Upper lobe of right lung (tissue), 1 donor: ENCODE data around the gene MPHOSPH9. TPM values are rescaled to one million over a fixed set of nuclear protein-coding genes. Genes with fewer than 3 reads are reported as not detected.

Experiments
- ATAC-seq: fragments of 200-7000 bp; cut with Tn5 transposase; one replicate; pipeline ENCODE4 v1.9.1; 2020; ENCODE audit warnings: mild to moderate bottlenecking, moderate library complexity
- DNase-seq: peaks from one replicate; pipeline ENCODE4 v3.0.0-alpha.2; 2020
- H3K27ac ChIP-seq: fragments of 200-600 bp; one replicate; pipeline ENCODE4 v1.8.0; 2022
- H3K27me3 ChIP-seq: fragments of 200-600 bp; one replicate; pipeline ENCODE4 v1.8.0; 2022; ENCODE audit warnings: mild to moderate bottlenecking
- H3K36me3 ChIP-seq: fragments of 200-600 bp; one replicate; pipeline ENCODE4 v1.8.0; 2022
- H3K4me1 ChIP-seq: fragments of 200-600 bp; one replicate; pipeline ENCODE4 v1.8.0; 2022
- H3K4me3 ChIP-seq: fragments of 200-600 bp; one replicate; pipeline ENCODE4 v1.8.0; 2022; ENCODE audit warnings: mild to moderate bottlenecking
- H3K9me3 ChIP-seq: fragments of 200-600 bp; one replicate; pipeline ENCODE4 v1.8.0; 2022
- CTCF ChIP-seq: fragments of 200-600 bp; IDR thresholded peaks from one replicate; pipeline ENCODE4 v1.8.0; 2022; ENCODE audit warnings: antibody characterized with exemption
- intact Hi-C: fragments of 100-400 bp; cut with DNase I; formaldehyde crosslinking; loops from one replicate; pipeline ENCODE4 v1.11.0; 2022
- total RNA-seq: library from RNA; stranded (reverse); fragmentation: NEBNext Ultra II Directional; extraction: Animal tissue kit (Norgen Biotek cat#: 25700); gene quantifications from one replicate; pipeline ENCODE4 v1.2.1, GENCODE V29; 2021
- donor health status: DM: no; HTN: yes; CAD: no; lungs with severe emphysema.

Gene MPHOSPH9
- total RNA-seq, 1 donor from 2014 or later, result 20.3 TPM

GRCh38 chr12:123131879-123132402 lies 101.0 kb downstream of the MPHOSPH9 start:
- Histone ChIP-seq H3K4me1 (peaks cover 15% of the 10 kb centered on the region), H3K4me3 (no peak overlapping the region), H3K9me3 (no peaks in the 10 kb centered on the region), H3K27ac (peak overlapping the region; percentile 12), H3K27me3 (no peaks in the 10 kb centered on the region), H3K36me3 (no peaks in the 10 kb centered on the region)
- TF ChIP-seq CTCF, result no peak
- ATAC-seq (peak; percentile 72), DNase-seq (no peak)
- intact Hi-C loops, result no loop called here

- DNase-seq (no peak), ATAC-seq (peak; percentile 13)
- H3K27ac ChIP-seq, result peak overlapping the region; percentile 12
These were observed 101.6 kb downstream of the MPHOSPH9 start for GRCh38 chr12:123131291-123131832.

GRCh38 chr12:123129621-123130020 lies 103.3 kb downstream of the MPHOSPH9 start:
- ATAC-seq (no peak), DNase-seq (no peak)
- no peak overlapping the region for H3K4me3 ChIP-seq
- H3K9me3 ChIP-seq, result no peaks in the 10 kb centered on the region
- no peak for TF ChIP-seq CTCF
- intact Hi-C loops, result no loop called here
- H3K27ac ChIP-seq, result no peak overlapping the region
- no peaks in the 10 kb centered on the region for H3K36me3 ChIP-seq
- no peaks in the 10 kb centered on the region for H3K27me3 ChIP-seq
- H3K4me1 ChIP-seq, result peaks cover 23% of the 10 kb centered on the region

More at GRCh38 chr12:123131291-123131832, 101.6 kb downstream of the MPHOSPH9 start:
- no peak overlapping the region for H3K4me3 ChIP-seq
- no peaks in the 10 kb centered on the region for H3K27me3 ChIP-seq
- intact Hi-C loops, result no loop called here
- H3K36me3 ChIP-seq, result no peaks in the 10 kb centered on the region
- H3K4me1 ChIP-seq, result peaks cover 20% of the 10 kb centered on the region
- H3K9me3 ChIP-seq, result no peaks in the 10 kb centered on the region
- TF ChIP-seq CTCF, result no peak

GRCh38 chr12:123127182-123127495 lies 105.8 kb downstream of the MPHOSPH9 start:
- ATAC-seq (no peak), DNase-seq (no peak)
- Histone ChIP-seq H3K27ac (no peak overlapping the region), H3K4me1 (peaks cover 21% of the 10 kb centered on the region), H3K9me3 (no peaks in the 10 kb centered on the region), H3K36me3 (no peaks in the 10 kb centered on the region), H3K27me3 (no peaks in the 10 kb centered on the region), H3K4me3 (no peak overlapping the region)
- intact Hi-C loops, result no loop called here
- no peak for TF ChIP-seq CTCF

GRCh38 chr12:123126294-123127181 lies 106.4 kb downstream of the MPHOSPH9 start:
- ATAC-seq, result peak; percentile 61

More at GRCh38 chr12:123126294-123127181, 106.4 kb downstream of the MPHOSPH9 start:
- intact Hi-C loops, result no loop called here
- no peak for DNase-seq
- Histone ChIP-seq H3K27me3 (no peaks in the 10 kb centered on the region), H3K9me3 (no peaks in the 10 kb centered on the region), H3K27ac (no peak overlapping the region), H3K36me3 (no peaks in the 10 kb centered on the region), H3K4me3 (no peak overlapping the region), H3K4me1 (peaks cover 21% of the 10 kb centered on the region)
- TF ChIP-seq CTCF, result no peak
